OCI-LY7 (cell line): ENCODE data around the gene KIF27.

Experiments used
- EZH2phosphoT487 ChIP-seq: fragments of 200-600 bp; sonication (generic); IDR thresholded peaks from 2 replicates; pipeline ENCODE4 v1.6.1; 2018; ENCODE audit warnings: low read depth, borderline replicate concordance, mild to moderate bottlenecking, mixed run types, antibody characterized with exemption, low read length, moderate library complexity, mixed read lengths
- TF ChIP-seq, protein P1 (sequence below): fragments of 200-600 bp; sonication (generic); conservative IDR thresholded peaks from 2 replicates; pipeline ENCODE4 v1.5.1; 2014; ENCODE audit warnings: mild to moderate bottlenecking, antibody characterized with exemption, low read length, moderate library complexity, mixed read lengths

- TF ChIP-seq, protein P1, sequence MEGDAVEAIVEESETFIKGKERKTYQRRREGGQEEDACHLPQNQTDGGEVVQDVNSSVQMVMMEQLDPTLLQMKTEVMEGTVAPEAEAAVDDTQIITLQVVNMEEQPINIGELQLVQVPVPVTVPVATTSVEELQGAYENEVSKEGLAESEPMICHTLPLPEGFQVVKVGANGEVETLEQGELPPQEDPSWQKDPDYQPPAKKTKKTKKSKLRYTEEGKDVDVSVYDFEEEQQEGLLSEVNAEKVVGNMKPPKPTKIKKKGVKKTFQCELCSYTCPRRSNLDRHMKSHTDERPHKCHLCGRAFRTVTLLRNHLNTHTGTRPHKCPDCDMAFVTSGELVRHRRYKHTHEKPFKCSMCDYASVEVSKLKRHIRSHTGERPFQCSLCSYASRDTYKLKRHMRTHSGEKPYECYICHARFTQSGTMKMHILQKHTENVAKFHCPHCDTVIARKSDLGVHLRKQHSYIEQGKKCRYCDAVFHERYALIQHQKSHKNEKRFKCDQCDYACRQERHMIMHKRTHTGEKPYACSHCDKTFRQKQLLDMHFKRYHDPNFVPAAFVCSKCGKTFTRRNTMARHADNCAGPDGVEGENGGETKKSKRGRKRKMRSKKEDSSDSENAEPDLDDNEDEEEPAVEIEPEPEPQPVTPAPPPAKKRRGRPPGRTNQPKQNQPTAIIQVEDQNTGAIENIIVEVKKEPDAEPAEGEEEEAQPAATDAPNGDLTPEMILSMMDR: no peak
- TF ChIP-seq EZH2phosphoT487: no peak
These were observed 127.2 kb downstream of the KIF27 start for GRCh38 chr9:83794051-83794450.
